ENCODE data around the gene DNMT3L.

Gene DNMT3L

DNA sequence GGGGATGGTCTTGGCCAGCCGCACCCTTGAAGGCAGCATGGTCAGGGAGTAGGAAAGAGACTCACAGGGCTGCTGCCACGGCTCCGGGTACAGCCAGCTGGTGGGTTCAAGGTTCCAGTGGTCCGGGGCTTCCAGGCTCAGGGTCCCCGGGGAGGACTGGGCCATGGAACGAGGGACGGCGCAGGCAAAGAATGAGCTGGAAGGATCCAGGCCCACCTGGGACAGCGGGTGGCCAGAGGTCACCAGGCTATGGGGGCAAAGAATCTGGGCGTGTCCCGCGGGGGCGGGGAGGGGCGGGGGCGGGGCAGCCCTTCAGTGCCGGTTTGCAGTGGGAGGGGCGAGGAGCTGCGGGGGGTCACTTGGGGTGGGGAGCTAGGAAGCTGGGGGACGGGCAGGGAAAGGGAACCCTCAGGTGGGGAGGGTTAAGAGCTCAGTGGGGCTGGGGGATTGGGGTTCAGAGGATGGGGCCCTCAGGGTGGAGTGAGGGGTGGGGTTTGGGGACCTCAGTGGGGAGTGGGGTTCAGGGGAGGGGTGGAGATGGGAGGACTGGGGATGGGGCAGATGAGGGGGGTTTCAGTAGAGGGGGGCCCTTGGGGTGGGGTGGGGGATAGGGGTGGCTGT is at the start of gene DNMT3L:
Gene DNMT3L (minus strand): TSS at position 223 of the 621 bp plus-strand sequence. CDS start 638 bp downstream, outside the sequence.
- no peak for DNase-seq

DNA sequence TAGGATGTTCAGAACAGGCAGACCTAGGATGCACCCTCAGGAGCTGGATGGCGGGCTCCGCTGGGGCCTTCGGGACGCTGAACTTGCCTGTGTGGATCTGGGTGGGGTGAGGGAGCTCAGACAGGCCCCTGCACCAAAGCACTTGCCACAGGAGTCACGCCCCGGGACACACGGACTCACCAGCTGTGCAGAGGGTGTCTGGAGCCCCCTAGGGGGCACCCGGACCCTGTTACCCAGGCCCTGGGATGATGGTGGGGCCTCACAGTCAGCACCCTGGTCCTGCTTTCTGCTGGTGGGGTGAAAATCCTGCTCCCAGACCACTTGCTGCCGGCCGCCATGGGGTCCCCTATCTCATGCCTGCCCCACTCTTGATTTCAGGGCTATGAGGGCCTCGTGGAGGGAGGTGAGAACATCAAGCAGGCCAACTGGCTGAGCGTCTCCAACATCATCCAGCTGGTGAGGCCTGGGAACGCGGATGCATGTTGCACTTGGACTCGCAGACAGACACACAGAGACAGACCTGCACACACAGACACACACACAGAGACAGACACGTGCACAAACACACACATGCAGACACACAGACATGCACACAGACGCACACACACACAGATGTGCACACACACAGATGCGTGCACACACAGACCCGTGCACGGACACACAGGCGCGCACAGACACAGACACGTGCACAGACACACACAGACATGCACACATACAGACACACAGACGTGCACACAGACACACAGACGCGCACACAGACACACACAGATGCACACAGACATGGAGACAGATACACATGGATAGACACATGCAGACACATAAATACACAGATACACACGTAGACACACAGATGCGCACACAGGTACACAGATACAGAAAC is 49.2 kb upstream of the DNMT3L start:
- DNase-seq, result no peak

DNA sequence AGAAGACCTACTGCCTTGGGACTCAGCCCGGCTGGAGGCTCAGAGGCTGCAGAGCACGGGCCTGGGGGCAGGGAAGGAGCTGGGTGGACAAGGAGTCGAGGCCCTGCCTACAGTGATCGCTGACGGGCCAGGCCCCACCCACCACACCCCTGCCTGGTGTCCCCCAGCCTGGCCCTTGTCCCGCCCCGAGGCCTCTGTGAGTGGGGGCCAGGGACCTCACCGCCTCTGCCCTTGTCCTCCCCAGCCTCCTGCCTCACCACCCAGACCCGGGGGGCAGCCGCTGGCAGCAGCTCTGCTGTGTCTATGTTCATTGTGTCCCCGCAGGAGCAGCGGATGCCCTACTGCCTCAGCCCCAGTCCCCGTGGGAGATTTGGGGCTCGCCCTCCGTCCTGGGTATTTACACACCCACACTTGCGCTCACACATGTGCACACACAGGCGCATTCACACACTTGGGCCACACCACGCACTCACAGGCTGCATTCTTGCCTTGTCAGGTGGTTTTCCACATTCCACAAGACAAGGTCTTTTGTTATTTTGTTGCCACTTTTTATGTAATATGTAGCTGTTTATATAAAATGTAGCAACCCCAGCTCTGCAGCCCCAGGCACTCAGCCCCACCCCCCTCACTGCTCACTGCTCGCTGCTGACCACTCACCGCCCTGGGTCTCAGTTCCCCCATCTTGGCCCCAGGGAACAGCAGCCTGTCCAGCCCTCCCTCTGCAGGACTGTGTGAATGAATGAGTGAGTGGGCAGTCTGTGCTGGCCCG is 45.4 kb upstream of the DNMT3L start:
- no peak for DNase-seq

DNA sequence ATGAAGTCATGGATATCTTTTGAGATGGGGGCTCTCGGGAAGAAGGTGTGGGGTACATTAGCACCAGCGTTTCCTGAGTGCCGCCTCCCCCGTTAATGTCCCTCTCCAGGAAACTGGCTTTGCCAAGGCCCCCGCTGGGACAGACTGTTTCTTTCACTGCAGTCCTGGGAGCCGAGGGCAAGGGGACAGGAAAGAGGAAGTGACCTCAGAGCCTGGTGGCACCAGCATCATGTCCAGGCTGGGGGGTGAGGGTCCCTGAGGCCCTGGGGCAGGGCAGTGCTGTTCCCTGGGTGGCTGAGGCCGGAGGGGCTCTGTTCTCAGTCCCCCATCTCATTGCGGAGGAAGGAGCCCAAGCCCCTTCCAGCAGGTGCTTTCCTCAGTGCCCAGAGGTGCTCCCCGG is 44.0 kb upstream of the DNMT3L start:
- no peak for DNase-seq

DNA sequence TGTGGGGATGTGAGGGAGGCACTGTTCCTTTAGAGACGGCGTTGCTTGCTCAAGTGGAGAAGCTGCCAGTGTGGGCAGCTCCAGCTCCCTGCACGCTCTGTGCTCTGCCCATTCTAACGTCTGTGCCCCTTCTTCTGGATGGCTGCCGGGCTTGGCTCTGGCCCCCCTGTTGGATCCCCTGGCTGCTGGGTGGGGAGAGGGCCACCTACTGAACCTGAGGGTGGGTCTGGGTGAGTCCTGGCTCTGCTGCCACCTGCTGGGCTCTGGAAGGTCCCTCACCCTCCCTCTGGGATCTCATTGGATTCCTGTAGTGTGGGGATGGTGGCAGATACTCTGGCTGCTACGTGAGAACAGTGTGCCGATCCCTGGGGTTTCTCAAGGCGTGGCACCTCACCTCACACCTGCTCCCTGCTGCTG is 43.2 kb upstream of the DNMT3L start:
- DNase-seq, result no peak

DNA sequence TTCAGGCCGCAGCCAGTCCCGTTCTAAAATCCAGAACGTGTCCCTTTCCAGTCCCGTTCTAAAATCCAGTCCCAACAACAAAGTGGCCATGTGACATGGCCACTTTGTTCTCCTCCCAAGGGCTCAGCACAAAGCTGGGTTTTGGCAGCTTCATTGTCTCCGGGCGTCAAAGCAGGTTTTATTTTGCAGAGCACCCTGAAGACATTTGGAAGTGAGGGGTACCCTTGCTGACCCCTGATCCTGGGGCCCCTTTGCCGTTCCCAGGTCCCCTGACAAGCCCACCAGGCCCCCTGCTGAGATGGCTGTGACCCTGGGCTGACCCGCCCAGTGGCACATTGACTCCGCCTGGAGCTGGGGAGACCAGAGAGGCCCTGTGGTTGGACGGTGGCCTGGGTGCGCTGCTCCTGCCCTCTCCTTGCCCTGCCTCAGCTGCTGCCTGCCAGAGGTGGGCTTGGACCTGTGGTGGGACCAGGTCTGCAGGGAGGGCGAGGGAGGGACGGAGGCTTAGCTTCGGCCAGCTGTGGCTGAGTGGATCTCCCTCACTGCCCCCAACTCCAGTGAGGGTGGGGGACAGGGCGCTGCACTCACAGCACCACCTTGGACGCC is 42.4 kb upstream of the DNMT3L start:
- DNase-seq, result no peak

DNA sequence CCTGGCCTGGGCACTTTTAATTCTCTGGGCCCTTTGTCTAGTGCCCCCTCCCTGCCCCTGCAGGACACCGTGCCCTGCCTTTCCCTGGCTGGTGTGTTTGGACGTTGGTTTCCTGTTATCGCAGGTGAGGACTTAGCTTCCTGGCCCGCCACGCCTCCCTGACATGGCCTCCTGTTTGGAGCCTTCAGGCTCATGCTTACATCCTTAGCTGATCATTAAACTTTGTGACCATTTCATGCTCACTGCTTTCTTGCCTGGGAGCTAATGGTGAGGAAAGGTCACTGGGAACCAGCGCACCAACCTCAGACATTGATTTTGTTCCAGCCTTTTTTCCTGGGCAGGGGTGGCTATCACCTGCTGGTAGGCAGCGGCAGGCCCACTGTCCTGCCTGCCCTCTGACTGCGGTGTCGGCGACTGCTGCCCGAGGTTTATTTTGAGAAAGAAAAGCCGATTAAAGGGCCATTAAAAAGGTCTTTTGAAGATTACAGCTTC is 41.8 kb upstream of the DNMT3L start:
- no peak for DNase-seq

DNA sequence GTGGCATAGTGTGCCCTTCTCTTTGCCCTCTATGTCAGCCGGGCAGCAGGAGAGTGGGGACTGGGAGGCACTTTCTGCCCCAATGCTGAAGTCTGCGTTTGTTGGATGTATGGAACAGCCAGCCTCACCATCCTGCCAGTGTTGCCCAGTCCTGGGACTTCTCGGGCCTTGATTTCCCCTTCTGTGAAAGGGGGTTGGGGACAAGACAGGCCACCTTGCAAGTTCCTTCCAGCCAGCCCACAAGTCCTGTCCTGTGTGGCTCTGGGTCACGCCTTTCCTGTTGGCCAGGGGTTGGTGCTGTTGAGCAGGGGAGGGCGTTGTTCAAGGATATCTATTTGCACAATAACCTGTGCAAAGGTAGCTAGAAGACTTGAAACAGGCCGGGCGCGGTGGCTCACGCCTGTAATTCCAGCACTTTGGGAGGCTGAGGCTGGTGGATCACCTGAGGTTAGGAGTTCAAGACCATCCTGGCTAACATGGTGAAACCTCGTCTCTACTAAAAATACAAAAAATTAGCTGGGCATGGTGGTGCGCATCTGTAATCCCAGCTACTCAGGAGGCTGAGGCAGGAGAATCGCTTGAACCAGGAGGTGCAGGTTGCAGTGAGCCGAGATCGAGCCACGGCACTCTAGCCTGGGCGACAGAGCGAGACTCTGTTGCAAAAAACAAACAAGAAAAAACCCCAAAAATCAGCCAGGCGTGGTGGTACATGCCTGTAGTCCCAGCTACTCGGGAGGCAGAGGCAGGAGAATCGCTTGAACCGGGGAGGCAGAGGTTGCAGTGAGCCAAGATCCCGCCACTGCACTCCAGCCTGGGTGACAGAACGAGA is 41.1 kb upstream of the DNMT3L start:
- peak; percentile 28 for DNase-seq

DNA sequence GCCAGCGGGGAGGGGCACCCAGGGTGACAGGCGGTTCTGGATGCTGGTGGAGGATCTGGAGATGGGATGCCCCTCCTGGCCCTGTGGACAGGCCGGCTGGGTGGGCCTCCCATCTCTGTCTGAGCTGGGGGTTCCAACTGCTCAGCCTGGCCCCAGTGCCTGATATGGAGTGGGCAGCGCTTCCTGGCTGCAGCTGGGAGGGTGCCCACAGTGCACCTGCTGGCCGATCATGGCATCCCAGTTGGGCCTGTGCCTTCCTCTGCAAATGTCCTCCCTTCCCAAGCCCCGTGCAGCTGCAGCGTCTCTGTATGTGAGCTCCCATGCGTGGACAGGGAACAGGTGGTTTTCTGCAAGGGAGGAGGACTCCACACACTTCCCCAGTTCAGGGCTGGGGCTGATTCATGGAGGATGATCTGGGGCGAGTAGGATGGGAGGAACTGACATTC is 40.3 kb upstream of the DNMT3L start:
- no peak for DNase-seq

DNA sequence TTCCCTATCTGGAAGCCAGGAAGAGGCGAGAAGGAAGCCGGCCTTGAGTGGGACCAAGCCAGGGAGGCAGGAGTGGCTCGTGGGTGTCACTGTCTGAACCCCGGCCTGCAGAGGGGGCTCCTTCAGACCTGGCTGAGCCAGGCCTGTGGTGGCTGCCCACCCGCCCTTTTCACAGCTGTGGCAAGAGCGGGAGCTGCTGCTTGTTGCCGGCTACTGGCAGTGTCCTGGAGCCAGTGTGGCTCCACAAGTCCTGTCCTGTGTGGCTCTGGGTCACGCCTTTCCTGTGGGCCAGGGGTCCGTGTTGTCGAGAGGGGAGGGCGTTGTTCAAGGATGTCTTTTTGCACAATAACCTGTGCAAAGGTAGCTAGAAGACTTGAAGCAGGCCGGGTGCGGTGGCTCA is 39.4 kb upstream of the DNMT3L start:
- DNase-seq, result no peak

DNA sequence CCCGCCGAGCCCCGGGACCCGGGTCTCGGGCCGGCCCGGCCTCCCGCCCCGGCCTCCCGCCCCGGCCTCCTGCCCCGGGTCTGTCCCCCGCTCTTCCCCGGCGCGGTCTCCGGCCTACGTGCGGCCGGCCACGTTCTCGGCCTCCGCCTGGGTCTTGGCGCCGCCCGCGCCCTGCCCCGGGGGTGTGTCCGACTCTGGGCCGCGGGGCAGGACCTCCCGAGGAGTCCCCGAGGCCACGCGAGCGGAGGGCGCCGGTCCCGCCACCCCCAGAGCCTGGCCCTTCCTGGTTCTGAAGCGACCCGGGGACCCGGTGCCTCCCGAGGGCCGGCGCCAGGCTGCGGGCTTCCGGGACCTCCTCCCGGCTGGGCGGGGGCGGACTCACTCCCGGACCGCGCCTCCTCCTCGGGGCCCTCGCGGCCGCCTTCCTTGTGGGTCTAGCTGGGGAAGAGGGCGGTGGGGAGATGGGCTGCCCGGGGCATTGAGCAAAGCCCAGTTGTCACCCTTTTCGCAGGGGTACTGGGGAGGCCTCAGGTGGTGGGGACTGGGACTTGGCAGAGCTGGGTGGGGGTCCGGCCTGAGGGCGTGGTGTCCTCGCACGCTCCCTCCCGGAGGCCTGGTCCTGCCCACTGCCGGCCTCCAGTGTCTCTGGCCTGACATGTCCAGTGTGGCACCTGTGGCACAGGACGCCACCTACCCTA is 38.7 kb upstream of the DNMT3L start:
- peak; percentile 14 for DNase-seq

DNA sequence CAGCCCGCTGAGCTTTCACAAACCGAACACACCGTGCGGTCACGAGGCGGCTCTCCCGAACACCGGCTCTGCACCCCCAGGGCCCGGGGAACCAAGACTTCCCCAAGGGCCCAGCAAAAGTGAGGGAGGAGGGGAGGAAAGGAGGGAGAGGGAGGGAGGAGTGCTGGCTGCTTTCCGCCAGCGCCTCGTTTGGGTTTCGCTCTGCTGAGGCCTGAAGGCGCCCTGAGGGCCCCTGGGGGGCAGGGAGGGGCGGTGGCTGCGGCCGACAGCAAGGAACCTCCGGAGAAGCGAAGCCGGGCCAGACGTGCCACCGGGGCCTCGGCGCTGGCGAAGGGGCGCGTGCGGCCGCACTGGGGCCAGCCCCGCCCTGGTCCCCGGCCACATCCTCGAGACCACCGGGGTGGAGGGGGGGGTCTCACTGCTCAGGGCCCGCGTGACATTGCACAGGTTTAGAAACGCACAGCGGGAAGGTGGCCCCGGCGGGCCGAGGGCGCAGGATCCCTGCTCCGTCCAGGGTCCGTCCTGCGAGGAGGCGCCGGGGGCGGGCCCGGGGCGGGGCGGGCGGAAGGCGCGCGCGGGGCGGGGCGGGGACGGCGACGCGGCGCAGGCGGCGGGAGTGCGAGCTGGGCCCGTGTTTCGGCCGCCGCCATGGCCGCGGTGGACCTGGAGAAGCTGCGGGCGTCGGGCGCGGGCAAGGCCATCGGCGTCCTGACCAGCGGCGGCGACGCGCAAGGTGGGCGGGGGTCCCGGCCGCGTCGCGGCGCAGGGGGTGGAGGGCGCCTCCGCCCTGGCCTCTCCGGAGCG is 38.0 kb upstream of the DNMT3L start, which contains the start of gene PFKL:
Gene PFKL (plus strand): TSS at position 596 of the 804 bp plus-strand sequence. CDS start 53 bp downstream, at position 649.
- peak; percentile 90 for DNase-seq

DNA sequence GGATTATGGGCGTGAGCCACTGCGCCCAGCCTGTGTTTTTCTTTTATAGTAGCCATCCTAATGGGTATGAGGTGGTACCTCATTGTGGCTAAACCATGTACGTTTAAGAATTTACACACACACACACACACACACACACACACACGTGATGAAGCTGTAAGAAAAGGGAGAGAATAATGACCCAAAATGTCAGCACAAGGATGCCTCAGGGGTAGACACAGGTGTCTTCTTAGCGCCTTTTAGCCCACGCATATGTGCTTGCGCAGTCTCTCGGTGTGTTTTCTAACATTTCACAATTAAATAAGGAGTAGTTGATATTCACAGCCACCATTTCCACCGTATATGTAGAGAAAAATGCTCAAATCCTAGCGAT is 37.4 kb upstream of the DNMT3L start:
- no peak for DNase-seq

DNA sequence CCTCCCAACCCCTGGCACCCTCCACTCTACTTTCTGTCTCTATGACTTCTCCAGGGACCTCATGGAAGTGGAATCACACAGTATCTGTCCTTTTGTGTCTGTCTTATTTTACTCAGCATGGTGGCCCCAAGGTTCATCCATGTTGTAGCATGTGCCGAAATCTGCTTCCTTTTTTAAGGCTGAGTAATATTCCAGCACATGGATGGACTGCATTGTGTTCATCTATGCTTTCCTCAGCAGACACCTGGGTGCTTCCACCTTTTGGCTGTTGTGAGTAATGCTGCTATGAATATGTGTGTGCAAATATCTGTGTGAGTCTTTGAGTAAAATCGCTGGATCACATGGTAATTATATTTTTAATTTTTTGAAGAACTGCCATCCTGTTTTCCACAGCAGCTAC is 36.6 kb upstream of the DNMT3L start:
- no peak for DNase-seq

DNA sequence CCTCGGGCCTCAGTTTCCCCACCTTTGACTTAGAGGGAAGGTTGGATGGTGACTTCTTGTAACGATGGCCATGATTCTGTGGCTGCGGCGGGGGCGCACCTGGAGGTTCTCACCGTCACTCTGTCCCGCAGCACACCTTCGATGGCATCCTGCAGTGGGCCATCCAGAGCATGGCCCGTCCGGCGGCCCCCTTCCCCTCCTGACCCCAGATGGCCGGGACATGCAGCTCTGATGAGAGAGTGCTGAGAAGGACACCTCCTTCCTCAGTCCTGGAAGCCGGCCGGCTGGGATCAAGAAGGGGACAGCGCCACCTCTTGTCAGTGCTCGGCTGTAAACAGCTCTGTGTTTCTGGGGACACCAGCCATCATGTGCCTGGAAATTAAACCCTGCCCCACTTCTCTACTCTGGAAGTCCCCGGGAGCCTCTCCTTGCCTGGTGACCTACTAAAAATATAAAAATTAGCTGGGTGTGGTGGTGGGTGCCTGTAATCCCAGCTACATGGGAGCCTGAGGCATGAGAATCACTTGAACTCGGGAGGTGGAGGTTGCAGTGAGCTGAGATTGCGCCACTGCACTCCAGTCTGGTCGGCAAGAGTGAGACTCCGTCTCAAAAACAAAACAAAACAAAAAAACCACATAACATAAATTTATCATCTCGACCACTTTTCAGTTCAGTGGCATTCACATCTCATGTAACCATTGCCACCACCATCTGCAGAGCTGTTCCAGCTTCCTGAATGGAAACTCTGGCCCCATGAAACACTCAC is 36.0 kb upstream of the DNMT3L start:
- DNase-seq, result peak; percentile 74

DNA sequence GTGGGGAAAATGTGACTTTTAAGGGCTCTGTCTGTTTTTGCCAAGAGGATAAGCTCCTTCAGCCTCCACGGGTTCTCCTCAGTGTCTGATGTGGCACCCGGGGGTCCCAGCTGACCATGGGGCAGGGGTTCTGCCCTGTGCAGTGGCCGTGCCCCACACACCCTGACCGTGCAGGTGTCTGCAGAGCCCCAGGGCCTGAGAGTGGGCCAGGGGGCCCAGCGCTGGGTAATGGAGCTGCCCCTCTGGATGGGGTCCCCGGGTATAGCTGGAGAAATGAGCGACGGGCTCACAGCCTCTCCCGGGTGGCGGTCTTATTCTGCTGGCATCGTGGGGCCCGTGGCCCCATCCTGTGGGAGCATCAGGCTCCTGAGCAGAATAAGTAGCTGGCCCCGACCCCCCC is 35.2 kb upstream of the DNMT3L start:
- DNase-seq, result no peak

DNA sequence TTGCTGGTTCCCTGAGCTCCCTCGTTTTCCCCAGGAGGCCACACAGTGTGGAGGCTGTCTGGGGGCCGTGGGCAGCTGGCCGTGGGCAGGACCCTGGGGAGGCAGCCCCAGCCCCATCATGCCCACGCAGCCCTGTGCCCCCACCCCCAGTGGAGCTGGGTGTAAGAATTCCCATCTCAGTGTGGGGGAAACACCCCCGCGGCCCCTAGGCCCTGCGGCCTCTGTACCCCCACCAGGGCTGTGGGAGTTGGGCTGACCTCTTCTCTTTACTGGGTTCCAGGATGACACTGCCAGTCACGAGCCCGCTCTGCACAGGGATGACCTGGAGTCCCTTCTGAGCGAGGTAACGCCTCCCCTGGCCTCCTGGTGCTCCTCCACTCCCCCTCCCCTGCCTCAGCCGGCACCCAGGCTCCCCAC is 34.4 kb upstream of the DNMT3L start:
- DNase-seq, result no peak

DNA sequence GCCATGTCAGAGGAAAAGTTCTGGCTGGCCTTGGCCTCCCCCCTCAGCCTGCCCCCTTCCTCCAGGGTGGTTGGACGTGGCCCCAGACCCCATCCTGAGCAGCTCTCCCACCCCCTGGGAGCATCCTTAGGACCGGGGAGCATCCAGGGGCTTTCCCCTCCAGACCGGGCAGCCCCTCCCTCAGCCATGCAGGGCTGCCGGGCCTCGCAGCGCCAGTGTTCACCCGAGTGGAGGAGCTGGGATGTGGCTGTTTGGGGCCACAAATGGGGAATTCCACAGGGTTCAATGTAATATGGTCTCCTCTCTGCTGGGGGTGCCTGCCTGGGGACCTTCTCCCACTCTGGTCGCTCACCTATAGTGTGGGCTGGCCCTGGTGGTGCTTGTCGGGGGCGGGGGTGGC is 33.9 kb upstream of the DNMT3L start:
- DNase-seq, result no peak

DNA sequence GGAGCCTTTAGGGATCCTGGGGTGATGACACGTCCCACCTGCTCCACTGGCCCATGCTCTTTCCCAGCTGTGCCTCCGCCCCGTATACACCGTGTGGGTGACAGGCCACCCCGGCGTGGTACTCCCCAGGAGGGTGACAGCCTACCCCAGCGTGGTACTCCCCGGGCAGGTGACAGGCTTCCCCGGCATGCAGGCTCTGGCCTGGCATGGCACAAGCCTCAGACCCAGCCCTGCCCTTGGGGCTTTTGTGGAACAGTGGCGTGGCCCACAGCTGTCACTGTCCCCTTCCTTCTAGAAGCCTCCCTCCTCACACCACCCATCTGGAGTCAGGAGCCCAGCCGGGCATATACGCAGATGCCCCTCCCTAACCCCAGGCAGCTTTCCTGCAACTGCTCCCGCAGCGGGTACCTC is 33.5 kb upstream of the DNMT3L start:
- DNase-seq, result no peak
